Measurements from ENCODE around the gene OR11H12. TPM values are rescaled to one million over a fixed set of nuclear protein-coding genes. Genes with fewer than 3 reads are reported as not detected.
"Not testable (repeated sequence)": the region's sequence is repeated elsewhere in the genome, so short reads cannot be mapped to it uniquely, and the experiment has no call there.

OR11H12 gene
- not detected in 2 replicates for total RNA-seq (2014; rRNA removed; shearing (Covaris generic))
- not detected in 2 replicates for polyA plus RNA-seq (2015; cell fraction: cytosol; rRNA removed)
- polyA plus RNA-seq (2015; cell fraction: nucleus; rRNA removed) = not detected in 2 replicates

GRCh38 chr14:18600817-18601216 is at the start of gene OR11H12:
TSS of gene OR11H12 (plus strand) at chr14:18601117. CDS start at chr14:18601117, 0 bp downstream.
- DNase-seq (ENCODE audit: low read depth) = not testable (repeated sequence)

GRCh38 chr14:18582908-18583307 is 18.0 kb upstream of the OR11H12 start:
- not testable (repeated sequence) for DNase-seq (ENCODE audit: low read depth)

GRCh38 chr14:18626610-18627213 is 25.8 kb downstream of the OR11H12 start:
- not testable (repeated sequence) for DNase-seq (ENCODE audit: low read depth)

- not testable (repeated sequence) for DNase-seq (ENCODE audit: low read depth)
Measured at GRCh38 chr14:18636066-18636465, 35.1 kb downstream of the OR11H12 start.

- DNase-seq (ENCODE audit: low read depth) = not testable (repeated sequence)
Measured at GRCh38 chr14:18638032-18638431, 37.1 kb downstream of the OR11H12 start.

GRCh38 chr14:18638785-18639184 is 37.9 kb downstream of the OR11H12 start:
- not testable (repeated sequence) for DNase-seq (ENCODE audit: low read depth)

GRCh38 chr14:18646075-18646730 is 45.3 kb downstream of the OR11H12 start:
- DNase-seq (ENCODE audit: low read depth) = not testable (repeated sequence)

Small RNA genes within 50 kb of the gene (small RNA-seq; reads per million reads assigned to genes)
- gene CR383656.6 (not detected), gene CR383656.7 (not detected), gene CR383656.9 (not detected)
